Astrocyte (in vitro differentiated cells and primary cell): ENCODE results near the gene GPX3. TPM values are rescaled to one million over a fixed set of nuclear protein-coding genes. Genes with fewer than 3 reads are reported as not detected.

Experiments
- DNase-seq: peaks from one replicate; pipeline ENCODE4 v3.0.0-alpha.2; 2010; ENCODE audit warnings: low read depth
- FAIRE-seq: peaks from 2 replicates; lab custom pipeline; 2011; peaks lifted over from hg19 to GRCh38; lab: Jason Lieb, UNC
- H2AFZ ChIP-seq: 2 replicates; pipeline ENCODE4 v1.6.0; 2012; ENCODE audit warnings: low read depth, low read length, inconsistent platforms
- H3K27ac ChIP-seq: 2 replicates; pipeline ENCODE4 v1.5.1; 2011; ENCODE audit warnings: low read depth, low read length, inconsistent platforms
- H3K27me3 ChIP-seq: 2 replicates; pipeline ENCODE4 v1.6.0; 2011; ENCODE audit warnings: low read length, inconsistent platforms; ENCODE audit not compliant: insufficient read depth
- H3K36me3 ChIP-seq: 2 replicates; pipeline ENCODE4 v1.5.1; 2011; ENCODE audit warnings: low read length, inconsistent platforms; ENCODE audit not compliant: insufficient read depth
- H3K4me1 ChIP-seq: 2 replicates; pipeline ENCODE4 v1.5.1; 2011; ENCODE audit warnings: low read length, inconsistent platforms; ENCODE audit not compliant: insufficient read depth
- H3K4me2 ChIP-seq: 2 replicates; pipeline ENCODE4 v1.6.0; 2012; ENCODE audit warnings: low read length, inconsistent platforms
- H3K4me3 ChIP-seq: 2 replicates; pipeline ENCODE4 v1.5.1; 2011; ENCODE audit warnings: low read depth, mild to moderate bottlenecking, low read length, inconsistent platforms; ENCODE audit not compliant: insufficient read depth
- H3K79me2 ChIP-seq: 2 replicates; pipeline ENCODE4 v1.6.0; 2012; ENCODE audit warnings: mild to moderate bottlenecking, low read length, inconsistent platforms; ENCODE audit not compliant: insufficient read depth
- H3K9ac ChIP-seq: 2 replicates; pipeline ENCODE4 v1.6.0; 2012; ENCODE audit warnings: mild to moderate bottlenecking, low read length, inconsistent platforms
- H3K9me3 ChIP-seq: 2 replicates; pipeline ENCODE4 v1.5.1; 2012; ENCODE audit warnings: low read depth, mild to moderate bottlenecking, low read length, inconsistent platforms; ENCODE audit not compliant: insufficient read depth
- H4K20me1 ChIP-seq: 2 replicates; pipeline ENCODE4 v1.6.0; 2012; ENCODE audit warnings: low read length, inconsistent platforms; ENCODE audit not compliant: insufficient read depth
- H3K27ac Mint-ChIP-seq: one replicate; pipeline ENCODE4 v1.8.0; 2021; ENCODE audit warnings: mild to moderate bottlenecking, mixed read lengths; ENCODE audit not compliant: unreplicated experiment
- H3K27me3 Mint-ChIP-seq: one replicate; pipeline ENCODE4 v1.8.0; 2021; ENCODE audit warnings: low read depth, mixed read lengths; ENCODE audit not compliant: unreplicated experiment
- H3K36me3 Mint-ChIP-seq: one replicate; pipeline ENCODE4 v1.8.0; 2021; ENCODE audit warnings: low read depth, mixed read lengths; ENCODE audit not compliant: unreplicated experiment
- H3K4me1 Mint-ChIP-seq: one replicate; pipeline ENCODE4 v1.8.0; 2021; ENCODE audit warnings: low read depth, mixed read lengths; ENCODE audit not compliant: unreplicated experiment
- H3K4me3 Mint-ChIP-seq: one replicate; pipeline ENCODE4 v1.8.0; 2021; ENCODE audit warnings: mild to moderate bottlenecking, moderate library complexity, mixed read lengths; ENCODE audit not compliant: unreplicated experiment
- H3K9me3 Mint-ChIP-seq: one replicate; pipeline ENCODE4 v1.8.0; 2021; ENCODE audit warnings: mild to moderate bottlenecking, mixed read lengths; ENCODE audit not compliant: unreplicated experiment
- EZH2 ChIP-seq: IDR thresholded peaks from 2 replicates; pipeline ENCODE4 v1.6.1; 2012; ENCODE audit warnings: mild to moderate bottlenecking, low read length, inconsistent platforms; ENCODE audit not compliant: insufficient read depth
- total RNA-seq: library from RNA; stranded (reverse); gene quantifications from 2 replicates; pipeline ENCODE4 v1.2.1, GENCODE V29; 2021
- TF ChIP-seq, protein P1 (sequence below): IDR thresholded peaks from 2 replicates; pipeline ENCODE4 v1.5.1; 2011; ENCODE audit warnings: low read depth, mild to moderate bottlenecking, inconsistent platforms, low read length, moderate library complexity; ENCODE audit not compliant: insufficient read depth

GPX3 gene
- total RNA-seq, 1 donor from 2014 or later, result 15.6 TPM

DNA sequence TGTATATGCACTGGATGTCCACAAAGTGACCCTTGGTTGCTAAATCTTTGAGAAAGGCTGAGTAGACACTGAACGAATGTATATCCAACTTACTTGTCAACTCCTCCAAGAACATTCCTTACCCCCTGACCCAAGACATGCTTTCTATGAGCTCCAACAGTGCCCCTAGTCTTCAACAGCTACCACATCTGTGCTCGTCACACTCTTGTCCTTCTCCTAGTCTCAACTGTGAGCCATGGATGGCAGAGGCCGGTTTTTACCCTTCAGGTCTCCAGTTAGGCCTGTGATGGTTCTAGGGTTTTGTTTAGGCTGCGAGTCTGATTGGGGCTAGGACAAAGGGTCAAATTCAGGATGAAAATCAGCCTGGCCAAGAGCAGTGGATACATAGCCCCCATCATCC is 19.0 kb upstream of the GPX3 start:
- Mint-ChIP-seq H3K36me3 (no peaks in the 10 kb centered on the region), H3K27ac (no peak overlapping the region), H3K9me3 (peaks cover 4% of the 10 kb centered on the region), H3K4me3 (no peak overlapping the region), H3K27me3 (peaks cover 13% of the 10 kb centered on the region), H3K4me1 (no peaks in the 10 kb centered on the region)
- TF ChIP-seq, protein P1, sequence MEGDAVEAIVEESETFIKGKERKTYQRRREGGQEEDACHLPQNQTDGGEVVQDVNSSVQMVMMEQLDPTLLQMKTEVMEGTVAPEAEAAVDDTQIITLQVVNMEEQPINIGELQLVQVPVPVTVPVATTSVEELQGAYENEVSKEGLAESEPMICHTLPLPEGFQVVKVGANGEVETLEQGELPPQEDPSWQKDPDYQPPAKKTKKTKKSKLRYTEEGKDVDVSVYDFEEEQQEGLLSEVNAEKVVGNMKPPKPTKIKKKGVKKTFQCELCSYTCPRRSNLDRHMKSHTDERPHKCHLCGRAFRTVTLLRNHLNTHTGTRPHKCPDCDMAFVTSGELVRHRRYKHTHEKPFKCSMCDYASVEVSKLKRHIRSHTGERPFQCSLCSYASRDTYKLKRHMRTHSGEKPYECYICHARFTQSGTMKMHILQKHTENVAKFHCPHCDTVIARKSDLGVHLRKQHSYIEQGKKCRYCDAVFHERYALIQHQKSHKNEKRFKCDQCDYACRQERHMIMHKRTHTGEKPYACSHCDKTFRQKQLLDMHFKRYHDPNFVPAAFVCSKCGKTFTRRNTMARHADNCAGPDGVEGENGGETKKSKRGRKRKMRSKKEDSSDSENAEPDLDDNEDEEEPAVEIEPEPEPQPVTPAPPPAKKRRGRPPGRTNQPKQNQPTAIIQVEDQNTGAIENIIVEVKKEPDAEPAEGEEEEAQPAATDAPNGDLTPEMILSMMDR, result no peak
- TF ChIP-seq EZH2, result no peak
- Histone ChIP-seq H3K4me3 (no peak overlapping the region), H3K79me2 (no peaks in the 10 kb centered on the region), H2AFZ (no peak overlapping the region), H3K4me2 (no peak overlapping the region), H4K20me1 (no peaks in the 10 kb centered on the region), H3K4me1 (no peaks in the 10 kb centered on the region), H3K27me3 (no peaks in the 10 kb centered on the region), H3K36me3 (no peaks in the 10 kb centered on the region), H3K27ac (no peak overlapping the region), H3K9me3 (no peaks in the 10 kb centered on the region), H3K9ac (no peak overlapping the region)
- DNase-seq, result no peak
- no peak for FAIRE-seq

DNA sequence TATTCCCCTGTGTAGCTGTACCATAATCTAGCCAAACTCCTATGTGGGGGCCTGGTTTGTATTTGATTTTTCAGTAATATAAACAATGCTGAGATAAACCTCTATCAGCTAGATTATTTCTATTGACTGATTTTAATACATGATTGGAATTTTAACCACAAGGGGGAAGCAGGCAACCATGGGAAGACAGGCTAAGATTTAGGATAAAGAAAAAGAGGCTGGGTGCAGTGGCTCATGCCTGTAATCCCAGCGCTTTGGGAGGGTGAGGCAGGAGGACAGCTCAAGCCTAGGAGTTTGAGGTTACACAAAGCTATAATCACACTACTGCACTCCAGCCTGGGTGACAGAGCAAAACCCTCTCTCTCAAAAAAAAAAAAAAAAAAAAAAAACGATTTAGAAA is 18.1 kb upstream of the GPX3 start:
- Histone ChIP-seq H4K20me1 (no peaks in the 10 kb centered on the region), H3K4me2 (no peak overlapping the region), H3K27ac (no peak overlapping the region), H3K36me3 (no peaks in the 10 kb centered on the region), H2AFZ (no peak overlapping the region), H3K9me3 (no peaks in the 10 kb centered on the region), H3K27me3 (no peaks in the 10 kb centered on the region), H3K4me3 (no peak overlapping the region), H3K9ac (no peak overlapping the region), H3K79me2 (no peaks in the 10 kb centered on the region), H3K4me1 (no peaks in the 10 kb centered on the region)
- Mint-ChIP-seq H3K27me3 (peaks cover 13% of the 10 kb centered on the region), H3K27ac (no peak overlapping the region), H3K36me3 (no peaks in the 10 kb centered on the region), H3K4me1 (no peaks in the 10 kb centered on the region), H3K4me3 (no peak overlapping the region), H3K9me3 (no peaks in the 10 kb centered on the region)
- no peak for FAIRE-seq
- DNase-seq, result peak; percentile 13
- TF ChIP-seq EZH2, result no peak
- TF ChIP-seq, protein P1, result peak; percentile 36

DNA sequence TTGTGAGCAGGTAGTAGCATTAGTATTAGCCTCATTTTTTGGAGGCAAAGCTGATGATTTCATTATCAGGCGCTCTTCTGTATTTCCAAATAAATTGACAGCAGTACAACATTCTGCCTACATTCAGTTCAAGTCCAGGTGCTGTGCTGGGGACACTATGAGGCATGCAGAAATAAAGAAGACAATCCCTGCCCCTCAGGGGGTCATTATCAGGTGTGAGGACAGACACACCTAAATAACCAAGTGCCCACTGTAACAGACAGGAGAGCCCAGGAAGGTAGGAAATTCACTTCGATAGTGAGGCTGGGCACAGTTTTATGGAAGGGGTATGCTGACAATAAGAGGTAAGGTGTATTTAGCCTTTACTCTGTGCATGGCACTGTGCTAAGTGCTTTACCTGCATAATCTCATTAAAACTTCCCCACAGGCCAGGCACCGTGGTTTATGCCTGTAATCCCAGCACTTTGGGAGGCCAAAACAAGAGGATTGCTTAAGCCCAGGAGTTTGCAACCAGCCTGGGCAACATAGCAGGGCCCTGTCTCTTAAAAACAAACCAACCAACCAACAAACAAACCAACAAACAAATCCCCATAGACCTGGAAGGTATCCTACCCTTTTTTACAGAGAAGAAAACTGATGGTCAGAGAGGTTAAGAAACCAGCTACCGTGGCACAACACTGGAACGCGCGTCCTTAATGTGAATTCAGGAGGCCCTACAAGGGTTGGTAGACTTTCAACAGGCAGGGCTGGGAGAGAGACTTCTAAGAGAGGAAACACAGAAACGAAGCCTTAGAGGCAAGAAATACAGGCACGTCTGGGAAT is 17.5 kb upstream of the GPX3 start:
- FAIRE-seq, result no peak
- no peaks in the 10 kb centered on the region for H3K79me2 ChIP-seq
- H3K4me1 Mint-ChIP-seq, result no peaks in the 10 kb centered on the region

More for the DNA sequence above, 17.5 kb upstream of the GPX3 start:
- no peak overlapping the region for H3K4me3 ChIP-seq
- TF ChIP-seq EZH2, result no peak
- TF ChIP-seq, protein P1, result no peak
- H3K4me1 ChIP-seq, result no peaks in the 10 kb centered on the region
- Mint-ChIP-seq H3K36me3 (no peaks in the 10 kb centered on the region), H3K9me3 (no peaks in the 10 kb centered on the region), H3K27me3 (peaks cover 19% of the 10 kb centered on the region), H3K4me3 (no peak overlapping the region), H3K27ac (no peak overlapping the region)
- no peaks in the 10 kb centered on the region for H3K36me3 ChIP-seq
- no peaks in the 10 kb centered on the region for H3K27me3 ChIP-seq
- no peak overlapping the region for H2AFZ ChIP-seq
- H3K27ac ChIP-seq, result no peak overlapping the region
- H3K9ac ChIP-seq, result no peak overlapping the region
- no peak overlapping the region for H3K4me2 ChIP-seq
- H3K9me3 ChIP-seq, result no peaks in the 10 kb centered on the region
- no peak for DNase-seq
- H4K20me1 ChIP-seq, result no peaks in the 10 kb centered on the region
